Upper lobe of left lung (tissue), 6 donors: ENCODE data around the gene LZTR1. TPM values are rescaled to one million over a fixed set of nuclear protein-coding genes. Genes with fewer than 3 reads are reported as not detected.
A peak's percentile ranks its signal among the peaks of the same experiment; 100 is the strongest.
"Not testable (repeated sequence)": the region's sequence is repeated elsewhere in the genome, so short reads cannot be mapped to it uniquely, and the experiment has no call there.

Experiments
- ATAC-seq, 2 donors: fragments of 200-7000 bp; cut with Tn5 transposase; one replicate each; pipeline ENCODE4 v1.9.1; 2022; ENCODE audit warnings: mild to moderate bottlenecking in 2 of 2, moderate library complexity in 2 of 2; ENCODE audit not compliant: low FRiP score in 2 of 2
- DNase-seq, 2 donors: peaks; one replicate each; pipeline ENCODE4 v3.0.0-alpha.2; 2019 to 2020
- H3K27ac ChIP-seq, 4 donors: fragments of 200-600 bp; sonication (generic); one replicate each; pipeline ENCODE4 v1.5.1; 2016 to 2019
- H3K27me3 ChIP-seq, 4 donors: fragments of 200-600 bp; sonication (generic); one replicate each; pipeline ENCODE4 v1.5.1; 2017 to 2019
- H3K36me3 ChIP-seq, 4 donors: fragments of 200-600 bp; sonication (generic); one replicate each; pipeline ENCODE4 v1.5.1; 2016 to 2019
- H3K4me1 ChIP-seq, 4 donors: fragments of 200-600 bp; sonication (generic); one replicate each; pipeline ENCODE4 v1.5.1; 2018 to 2019
- H3K4me3 ChIP-seq, 4 donors: fragments of 200-600 bp; sonication (generic); one replicate each; pipeline ENCODE4 v1.5.1; 2017 to 2019; ENCODE audit warnings: mild to moderate bottlenecking in 2 of 4, moderate library complexity in 1 of 4
- H3K9me3 ChIP-seq, 4 donors: fragments of 200-600 bp; sonication (generic); one replicate each; pipeline ENCODE4 v1.5.1; 2018 to 2019
- EP300 ChIP-seq, 4 donors: sonication (generic); formaldehyde crosslinking; IDR thresholded peaks; one replicate each; pipeline ENCODE4 v1.5.1; 2017; ENCODE audit warnings: antibody characterized with exemption in 4 of 4, control low read depth in 2 of 4
- POLR2A ChIP-seq, 4 donors: fragments of 450-650 bp; IDR thresholded peaks; one replicate each; pipeline ENCODE4 v1.5.1; 2016 to 2017; ENCODE audit warnings: antibody characterized with exemption in 4 of 4, mild to moderate bottlenecking in 2 of 4
- POLR2AphosphoS5 ChIP-seq, 2 donors: sonication (generic); formaldehyde crosslinking; IDR thresholded peaks; one replicate each; pipeline ENCODE4 v1.5.1; 2017; ENCODE audit warnings: antibody characterized with exemption in 2 of 2
- WGBS, 2 donors: methylation state at CpG; one replicate each; pipeline ENCODE4 v1.1.5; 2017 to 2018; 5-methylcytosine and 5-hydroxymethylcytosine counted together
- total RNA-seq, 6 donors: library from RNA; depleted of rRNA in 4 of 6; stranded (reverse); fragments of >200 nt in 4 of 6; gene quantifications; one replicate each; pipeline versions ENCODE4 v1.1.0 to v1.2.1, GENCODE V29; 2016 to 2021
- TF ChIP-seq, protein P1 (sequence below), 6 experiments: fragments of 450-650 bp in 4 of 6; fragments of 200-600 bp in 2 of 6; sonication (generic) in 2 of 6; IDR thresholded peaks; one replicate each; pipeline ENCODE4 v1.5.1; 2016 to 2019; ENCODE audit warnings: antibody characterized with exemption in 6 of 6
- donor health status: DM: no; HTN: no; CAD: no; lungs with moderate emphysema.
- donor health status: DM: no; HTN: yes; CAD: no; lungs with severe emphysema.

LZTR1 gene
- total RNA-seq = 100 to 1,000 TPM in 2 of 6 donors, 10 to 100 TPM in 4; 33.7 to 114 (median 63.2) TPM

GRCh38 chr22:20981787-20982562 lies at the start of gene LZTR1:
Gene LZTR1, plus strand, starts transcription at chr22:20982297. Its CDS starts 75 bp downstream, at chr22:20982372.
- peak within 1 kb of the TSS; percentile 38 to 81 (median 68) for H3K4me3 ChIP-seq
- DNase-seq = peak; percentile 87 to 96
- 0 to 1% methylated on average over 15 to 51 of the region's 87 CpGs for WGBS, 2 donors
- H3K36me3 ChIP-seq = peaks cover 0 to 18% (median 5%) of the 10 kb centered on the region in 4 donors
- H3K4me1 ChIP-seq = peaks cover 26 to 42% (median 30%) of the 10 kb centered on the region in 4 donors
- TF ChIP-seq POLR2A (IDR thresholded peaks at IDR 0.05) = peak; percentile 15 to 96 (median 82)
- TF ChIP-seq POLR2AphosphoS5 (IDR thresholded peaks at IDR 0.05) = peak; percentile 95 to 96
- peak in 1 of 4 donors; percentile 50 for TF ChIP-seq EP300 (IDR thresholded peaks at IDR 0.05)
- TF ChIP-seq, protein P1, sequence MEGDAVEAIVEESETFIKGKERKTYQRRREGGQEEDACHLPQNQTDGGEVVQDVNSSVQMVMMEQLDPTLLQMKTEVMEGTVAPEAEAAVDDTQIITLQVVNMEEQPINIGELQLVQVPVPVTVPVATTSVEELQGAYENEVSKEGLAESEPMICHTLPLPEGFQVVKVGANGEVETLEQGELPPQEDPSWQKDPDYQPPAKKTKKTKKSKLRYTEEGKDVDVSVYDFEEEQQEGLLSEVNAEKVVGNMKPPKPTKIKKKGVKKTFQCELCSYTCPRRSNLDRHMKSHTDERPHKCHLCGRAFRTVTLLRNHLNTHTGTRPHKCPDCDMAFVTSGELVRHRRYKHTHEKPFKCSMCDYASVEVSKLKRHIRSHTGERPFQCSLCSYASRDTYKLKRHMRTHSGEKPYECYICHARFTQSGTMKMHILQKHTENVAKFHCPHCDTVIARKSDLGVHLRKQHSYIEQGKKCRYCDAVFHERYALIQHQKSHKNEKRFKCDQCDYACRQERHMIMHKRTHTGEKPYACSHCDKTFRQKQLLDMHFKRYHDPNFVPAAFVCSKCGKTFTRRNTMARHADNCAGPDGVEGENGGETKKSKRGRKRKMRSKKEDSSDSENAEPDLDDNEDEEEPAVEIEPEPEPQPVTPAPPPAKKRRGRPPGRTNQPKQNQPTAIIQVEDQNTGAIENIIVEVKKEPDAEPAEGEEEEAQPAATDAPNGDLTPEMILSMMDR (IDR thresholded peaks at IDR 0.05) = peak in 5 of 6 experiments; percentile 21 to 73 (median 61)
- no peaks in the 10 kb centered on the region for H3K27me3 ChIP-seq
- peak within 1 kb of the TSS; percentile 82 to 95 (median 93) for H3K27ac ChIP-seq
- peaks cover 0 to 9% (median 1%) of the 10 kb centered on the region in 4 donors for H3K9me3 ChIP-seq
- peak; percentile 92 to 96 for ATAC-seq

DNA sequence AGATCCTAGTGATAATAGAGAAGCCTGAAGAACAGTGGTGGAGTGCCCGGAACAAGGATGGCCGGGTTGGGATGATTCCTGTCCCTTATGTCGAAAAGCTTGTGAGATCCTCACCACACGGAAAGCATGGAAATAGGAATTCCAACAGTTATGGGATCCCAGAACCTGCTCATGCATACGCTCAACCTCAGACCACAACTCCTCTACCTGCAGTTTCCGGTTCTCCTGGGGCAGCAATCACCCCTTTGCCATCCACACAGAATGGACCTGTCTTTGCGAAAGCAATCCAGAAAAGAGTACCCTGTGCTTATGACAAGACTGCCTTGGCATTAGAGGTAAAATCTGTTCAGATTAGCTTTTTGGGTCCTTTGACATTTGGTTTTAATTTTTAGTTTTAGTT lies 48.2 kb upstream of the LZTR1 start:
- Histone ChIP-seq H3K9me3 (no peaks in the 10 kb centered on the region), H3K27me3 (no peaks in the 10 kb centered on the region), H3K27ac (no peak overlapping the region), H3K4me3 (no peak overlapping the region), H3K4me1 (peaks cover 31 to 52% (median 37%) of the 10 kb centered on the region in 4 donors), H3K36me3 (peaks cover 7 to 40% (median 21%) of the 10 kb centered on the region in 4 donors)
- DNase-seq (no peak), ATAC-seq (no peak)
- no peak for TF ChIP-seq POLR2A (IDR thresholded peaks at IDR 0.05)
- TF ChIP-seq EP300 (IDR thresholded peaks at IDR 0.05) = no peak
- TF ChIP-seq POLR2AphosphoS5 (IDR thresholded peaks at IDR 0.05) = no peak
- TF ChIP-seq, protein P1 (IDR thresholded peaks at IDR 0.05) = no peak
- whole genome bisulfite sequencing, 2 donors = 95 to 99% methylated on average over 7 of the region's 7 CpGs

GRCh38 chr22:20935049-20935448 lies 47.0 kb upstream of the LZTR1 start:
- not testable (repeated sequence) for H3K9me3 ChIP-seq, H3K27me3 ChIP-seq, DNase-seq, H3K27ac ChIP-seq, H3K4me3 ChIP-seq, ATAC-seq
- Histone ChIP-seq H3K36me3 (peaks cover 7 to 40% (median 21%) of the 10 kb centered on the region in 4 donors), H3K4me1 (peaks cover 35 to 55% (median 43%) of the 10 kb centered on the region in 4 donors)
- WGBS, 2 donors = 92 to 95% methylated on average over 9 of the region's 9 CpGs

DNA sequence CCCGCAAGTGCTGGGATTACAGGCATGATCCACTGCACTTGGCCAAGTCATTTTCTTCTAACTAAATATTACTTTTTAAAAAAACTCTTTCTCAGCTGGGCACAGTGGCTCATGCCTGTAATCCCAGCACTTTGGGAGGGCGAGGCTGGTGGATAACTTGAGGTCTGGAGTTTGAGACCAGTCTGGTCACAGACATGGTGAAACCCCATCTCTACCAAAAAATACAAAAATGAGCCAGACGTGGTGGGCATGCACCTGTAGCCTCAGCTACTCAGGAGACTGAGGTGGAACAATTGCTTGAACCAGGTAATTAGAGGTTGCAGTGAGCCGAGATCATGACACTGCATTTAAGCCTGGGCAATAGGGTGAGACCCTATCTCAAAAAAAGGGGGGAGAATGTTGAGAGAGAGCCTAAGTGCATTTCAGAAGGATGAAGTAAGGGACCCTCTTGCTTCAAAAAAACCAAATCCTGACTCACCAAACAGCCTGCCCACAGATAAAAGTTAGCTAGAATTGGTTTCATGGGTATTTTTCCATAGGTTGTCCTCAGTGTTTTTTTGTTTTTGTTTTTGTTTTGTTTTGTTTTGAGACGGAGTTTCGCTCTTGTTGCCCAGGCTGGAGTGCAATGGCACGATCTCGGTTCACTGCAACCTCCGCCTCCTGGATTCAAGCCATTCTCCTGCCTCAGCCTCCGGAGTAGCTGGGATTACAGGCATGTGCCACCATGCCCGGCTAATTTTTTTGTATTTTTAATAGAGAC lies 46.1 kb upstream of the LZTR1 start:
- not testable (repeated sequence) for H3K27me3 ChIP-seq, ATAC-seq, H3K9me3 ChIP-seq, H3K4me3 ChIP-seq, H3K27ac ChIP-seq, DNase-seq
- peaks cover 41 to 63% (median 50%) of the 10 kb centered on the region in 4 donors for H3K4me1 ChIP-seq
- H3K36me3 ChIP-seq = peaks cover 7 to 40% (median 21%) of the 10 kb centered on the region in 4 donors
- 81 to 85% methylated on average over 11 of the region's 11 CpGs for WGBS, 2 donors

DNA sequence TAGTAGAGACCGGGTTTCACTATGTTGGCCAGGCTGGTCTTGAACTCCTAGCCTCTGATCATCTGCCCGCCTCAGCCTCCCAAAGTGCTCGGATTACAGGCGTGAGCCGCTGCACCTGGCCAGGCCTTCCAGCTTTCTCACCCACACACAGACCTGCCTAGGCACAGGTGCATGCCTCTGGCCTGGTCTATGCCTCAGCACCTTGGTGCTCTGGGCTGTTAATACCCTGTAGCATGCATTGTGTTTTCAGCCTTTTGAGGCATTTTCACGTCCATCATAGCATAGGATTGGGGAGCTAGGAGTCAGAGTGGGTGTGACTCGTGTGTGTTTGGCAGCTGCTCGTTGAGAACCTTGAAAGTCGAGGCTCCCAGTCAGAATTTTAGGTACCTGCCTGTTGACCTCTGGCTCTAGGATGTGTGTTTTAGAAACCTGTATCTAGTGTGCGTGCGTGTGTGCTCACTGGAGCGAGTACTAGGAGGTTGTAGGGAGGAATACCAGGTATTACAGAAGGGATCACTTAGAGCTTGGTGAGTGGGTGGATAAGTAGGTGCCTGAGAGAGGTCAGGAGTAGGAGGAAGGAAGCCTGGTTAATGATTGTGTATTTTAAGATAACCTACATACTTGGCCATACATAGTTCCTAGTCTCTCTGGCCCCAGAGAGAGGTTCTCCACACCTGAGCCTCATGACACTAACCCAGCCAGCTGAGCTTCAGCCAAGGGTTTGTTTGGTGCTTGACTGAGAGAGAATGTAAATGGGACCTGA lies 44.9 kb upstream of the LZTR1 start:
- WGBS, 2 donors = 69 to 73% methylated on average over 12 of the region's 12 CpGs
- H3K4me1 ChIP-seq = peaks cover 38 to 61% (median 51%) of the 10 kb centered on the region in 4 donors
- peak in 2 of 4 donors; percentile 40 to 71 for TF ChIP-seq EP300 (IDR thresholded peaks at IDR 0.05)
- no peak for TF ChIP-seq POLR2AphosphoS5 (IDR thresholded peaks at IDR 0.05)
- H3K36me3 ChIP-seq = peaks cover 7 to 40% (median 21%) of the 10 kb centered on the region in 4 donors
- no peaks in the 10 kb centered on the region for H3K27me3 ChIP-seq
- no peak overlapping the region for H3K4me3 ChIP-seq
- H3K9me3 ChIP-seq = no peaks in the 10 kb centered on the region
- ATAC-seq (peak; percentile 71 to 95), DNase-seq (peak; percentile 33 to 76)
- peak overlapping the region in 2 of 4 donors; percentile 27 to 30 for H3K27ac ChIP-seq
